HG03060 (cell line): ENCODE data around the gene PRXL2B.
"Not testable (repeated sequence)": the region's sequence is repeated elsewhere in the genome, so short reads cannot be mapped to it uniquely, and the experiment has no call there.

ENCODE experiments used
- ATAC-seq: cut with Tn5 transposase; IDR thresholded peaks from one replicate; pipeline ENCODE4 v1.9.1; 2021; ENCODE audit warnings: low read depth, moderate number of reproducible peaks; ENCODE audit not compliant: unreplicated experiment

The PRXL2B gene

GRCh38 chr1:2561898-2562895 lies 24.4 kb upstream of the PRXL2B start:
- no peak for ATAC-seq

DNA sequence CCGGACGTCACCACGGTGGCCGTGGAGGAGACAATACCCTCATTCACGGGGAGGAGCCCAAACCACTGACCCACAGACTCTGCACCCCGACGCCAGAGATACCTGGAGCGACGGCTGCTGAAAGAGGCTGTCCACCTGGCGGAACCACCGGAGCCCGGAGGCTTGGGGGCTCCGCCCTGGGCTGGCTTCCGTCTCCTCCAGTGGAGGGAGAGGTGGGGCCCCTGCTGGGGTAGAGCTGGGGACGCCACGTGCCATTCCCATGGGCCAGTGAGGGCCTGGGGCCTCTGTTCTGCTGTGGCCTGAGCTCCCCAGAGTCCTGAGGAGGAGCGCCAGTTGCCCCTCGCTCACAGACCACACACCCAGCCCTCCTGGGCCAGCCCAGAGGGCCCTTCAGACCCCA lies 23.4 kb upstream of the PRXL2B start:
- ATAC-seq = no peak

- no peak for ATAC-seq
Measured at GRCh38 chr1:2564006-2564814, 22.4 kb upstream of the PRXL2B start.

DNA sequence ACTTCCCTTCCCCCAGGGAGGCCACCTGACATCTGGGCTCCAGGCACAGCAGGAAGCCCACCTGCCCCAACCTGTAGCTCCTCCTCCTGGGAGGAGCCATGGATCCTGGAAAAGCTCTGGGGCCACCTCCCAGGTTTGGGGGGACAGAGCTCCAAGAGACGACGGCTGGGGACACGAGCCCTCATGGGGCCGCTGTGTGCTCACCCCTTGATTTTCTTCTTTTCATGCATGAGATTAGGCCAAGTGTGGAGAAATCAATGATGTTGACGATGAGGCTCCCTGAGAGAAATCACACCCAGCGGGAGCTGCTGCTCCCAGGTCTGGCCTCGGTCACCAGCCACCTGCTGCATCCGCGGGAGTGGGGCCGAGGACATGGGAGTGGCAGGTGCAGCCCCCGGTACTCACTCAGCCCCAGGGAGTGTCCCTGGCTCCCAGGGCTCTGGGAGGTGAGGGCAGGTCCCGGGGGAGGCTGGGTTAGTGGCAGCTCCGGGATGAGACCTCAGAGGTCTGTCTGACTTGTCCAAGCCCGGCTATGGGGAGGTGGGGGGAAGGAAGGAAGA lies 21.7 kb upstream of the PRXL2B start:
- ATAC-seq = no peak

- ATAC-seq = no peak
Measured at GRCh38 chr1:2566101-2567045, 20.2 kb upstream of the PRXL2B start.

DNA sequence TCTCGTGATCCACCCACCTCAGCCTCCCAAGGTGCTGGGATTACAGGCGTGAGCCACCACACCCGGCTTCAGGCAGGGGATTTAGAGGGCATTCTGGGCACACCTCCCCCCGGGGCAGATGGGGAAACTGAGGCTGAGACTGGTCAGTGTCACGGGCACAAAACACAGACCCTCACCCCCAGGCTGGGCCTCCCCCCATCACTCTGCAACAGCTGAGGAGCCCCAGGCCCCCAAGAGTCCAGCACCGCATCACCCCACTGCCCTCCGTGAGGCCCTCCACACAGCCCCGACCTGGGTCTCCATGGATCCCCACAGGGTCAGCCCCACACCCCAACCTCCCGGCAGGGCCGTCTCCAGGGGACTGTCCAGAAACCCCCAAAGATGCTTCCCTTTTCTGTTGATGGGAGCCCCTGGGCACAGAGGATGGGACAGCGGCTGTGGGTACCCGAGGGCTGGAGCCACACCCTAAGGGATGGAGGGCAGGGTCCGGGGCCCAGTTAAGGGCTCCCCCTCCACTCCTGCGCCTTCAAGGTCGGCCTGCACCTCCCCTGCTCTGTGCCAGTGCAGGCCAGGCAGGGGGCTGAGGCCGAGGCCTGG lies 19.4 kb upstream of the PRXL2B start:
- no peak for ATAC-seq

GRCh38 chr1:2568187-2568816 lies 18.3 kb upstream of the PRXL2B start:
- ATAC-seq = not testable (repeated sequence)

DNA sequence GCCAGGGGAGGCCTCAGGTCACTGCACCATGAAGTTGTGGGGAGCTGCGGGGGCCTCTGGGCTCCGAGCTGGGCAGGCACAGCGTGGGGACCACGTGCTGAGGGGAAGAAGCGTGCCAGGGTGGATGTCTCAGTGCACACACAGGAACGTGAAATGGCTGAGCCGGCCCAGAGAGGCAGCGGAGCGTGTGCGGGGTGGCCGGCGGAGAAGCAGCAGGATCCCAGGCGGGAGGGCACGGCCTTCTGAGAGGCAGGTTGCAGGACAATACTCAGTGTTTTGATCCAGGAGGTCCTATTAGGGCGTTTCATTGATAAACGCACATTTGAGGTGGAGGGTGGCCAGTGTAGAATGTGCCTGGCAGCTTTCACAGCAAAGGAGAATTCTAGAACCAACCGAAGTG lies 17.5 kb upstream of the PRXL2B start:
- ATAC-seq = no peak

GRCh38 chr1:2569703-2570102 lies 16.9 kb upstream of the PRXL2B start:
- not testable (repeated sequence) for ATAC-seq

DNA sequence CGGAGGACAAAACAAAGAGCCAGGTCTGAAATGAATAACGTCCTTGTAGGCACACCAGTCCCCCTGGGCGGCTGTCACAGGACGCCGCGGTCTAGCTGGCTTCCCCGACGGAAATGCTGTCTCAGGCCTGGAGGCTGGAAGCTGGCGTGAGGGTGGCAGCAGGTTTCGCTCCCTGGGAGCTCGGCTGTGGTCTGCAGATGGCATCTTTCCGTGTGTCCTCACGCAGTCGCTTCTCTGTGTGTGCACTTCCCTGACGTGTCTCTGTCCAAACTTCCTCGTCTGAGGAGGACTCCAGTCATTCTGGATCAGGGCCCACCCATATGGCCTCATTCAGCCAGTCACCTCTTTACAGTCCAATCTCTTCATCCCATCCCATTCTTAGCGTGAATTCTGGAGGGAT lies 16.2 kb upstream of the PRXL2B start:
- no peak for ATAC-seq

DNA sequence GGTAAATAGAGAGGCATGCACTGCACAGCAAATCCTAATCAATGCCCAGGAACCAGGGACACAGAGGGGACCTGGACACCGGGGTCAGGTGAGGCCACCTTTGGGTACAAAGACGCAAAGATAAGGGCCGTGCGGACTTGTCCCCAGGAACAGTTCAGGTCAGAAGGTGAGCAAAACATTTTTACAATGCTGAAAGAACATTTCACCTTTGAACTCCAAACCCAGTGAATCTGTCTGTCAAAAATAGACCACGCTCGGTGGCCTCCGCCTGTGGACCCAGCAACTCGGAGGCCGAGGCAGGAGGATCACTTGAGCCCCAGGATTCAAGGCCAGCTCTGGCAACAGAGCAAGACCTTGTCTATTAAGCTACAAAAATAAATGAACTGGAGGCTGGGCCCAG lies 15.2 kb upstream of the PRXL2B start:
- ATAC-seq = no peak

GRCh38 chr1:2573250-2573920 lies 13.2 kb upstream of the PRXL2B start:
- ATAC-seq = no peak

- ATAC-seq = no peak
Measured at GRCh38 chr1:2574350-2574749, 12.2 kb upstream of the PRXL2B start.

DNA sequence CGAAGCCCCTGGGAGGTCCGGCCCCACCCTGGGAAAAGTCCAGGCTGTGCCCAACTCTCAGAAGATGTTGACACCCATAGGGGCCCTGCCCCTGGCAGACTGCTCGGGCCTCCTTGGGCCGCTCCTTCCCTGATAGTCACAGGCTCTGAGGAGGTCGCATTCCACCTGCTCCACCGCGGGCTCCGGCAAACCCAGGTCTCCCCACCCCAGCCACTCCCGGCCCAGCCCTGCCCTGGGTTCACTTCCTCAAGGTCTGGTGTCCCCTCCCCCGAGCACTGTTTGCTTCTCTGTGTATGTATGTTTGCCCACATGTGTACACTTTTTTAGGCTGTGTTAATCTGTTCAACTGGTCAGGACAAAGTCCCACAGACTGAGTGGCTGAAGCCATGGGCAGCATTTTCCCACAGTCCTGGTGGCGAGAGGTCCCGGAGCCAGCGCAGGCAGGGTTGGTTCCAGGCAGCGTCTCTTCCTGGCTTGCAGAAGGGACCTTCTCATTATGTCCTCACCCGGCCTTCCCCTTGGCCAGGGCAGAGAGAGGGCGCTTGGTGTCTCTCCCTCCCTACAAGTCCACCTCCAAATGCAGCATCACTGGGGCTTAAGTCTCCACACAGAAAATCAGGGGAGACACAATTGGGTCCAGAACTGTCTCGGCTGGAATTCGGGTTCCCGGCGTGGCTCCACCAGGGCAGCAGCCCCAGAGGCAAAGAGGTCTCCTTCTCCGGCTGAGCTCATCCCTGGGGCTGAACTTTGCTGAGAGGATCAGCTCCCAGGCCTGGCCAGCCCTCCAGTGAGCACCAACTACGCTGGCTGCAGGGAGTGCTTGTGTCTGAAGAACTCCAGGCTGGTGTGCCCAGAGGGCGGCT lies 10.5 kb upstream of the PRXL2B start:
- no peak for ATAC-seq

GRCh38 chr1:2577565-2578075 lies 9.0 kb upstream of the PRXL2B start:
- ATAC-seq = peak; percentile 18

DNA sequence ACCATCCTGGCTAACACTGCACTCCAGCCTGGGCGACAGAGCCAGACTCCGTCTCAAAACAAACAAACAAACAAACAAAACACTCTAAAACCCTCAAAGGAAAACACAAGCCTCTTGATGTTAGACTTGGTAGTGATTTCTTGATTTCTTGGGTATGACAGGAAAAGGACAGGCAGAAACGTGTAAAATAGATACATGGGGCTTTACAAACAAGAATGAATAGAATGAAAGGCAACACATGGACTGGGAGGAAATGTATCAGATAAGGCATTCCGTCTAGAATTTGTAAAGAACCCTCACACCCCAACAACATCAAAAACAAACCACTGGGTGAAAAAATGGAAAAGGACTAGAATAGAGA lies 7.8 kb upstream of the PRXL2B start:
- no peak for ATAC-seq

GRCh38 chr1:2580691-2581090 lies 5.9 kb upstream of the PRXL2B start:
- ATAC-seq = no peak

DNA sequence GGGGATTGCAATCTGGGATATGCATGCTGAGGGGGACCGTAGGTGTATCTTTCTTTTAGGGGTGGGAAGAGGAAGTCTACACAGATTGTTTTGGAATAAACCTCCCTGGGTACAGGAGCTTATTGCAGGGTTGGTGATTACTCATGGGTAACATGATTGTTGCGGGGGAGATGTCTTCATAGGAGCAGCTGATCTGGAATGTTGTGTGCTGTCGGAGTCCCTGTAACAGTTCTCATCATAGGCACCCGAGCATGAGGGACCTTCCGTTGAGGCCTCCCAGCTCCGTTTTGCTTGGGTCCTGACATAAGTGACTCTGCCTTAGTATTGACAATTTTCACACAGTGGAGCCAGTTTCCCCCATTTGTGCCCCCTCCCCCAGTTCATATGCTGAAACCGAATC lies 4.2 kb upstream of the PRXL2B start:
- ATAC-seq = no peak
